A673 (cell line): ENCODE measurements around the gene OSBPL8. TPM values are rescaled to one million over a fixed set of nuclear protein-coding genes. Genes with fewer than 3 reads are reported as not detected.

Experiments used
- BruUV-seq: library from RNA; stranded (reverse); fragments of 400-500 nt; replicated peaks from 2 replicates; lab custom pipeline; 2021; lab: Mats Ljungman, UMichigan
- CTCF ChIA-PET: fragments of 300-600 bp; sonication (Branson Sonifier 250); formaldehyde crosslinking; loops from one replicate; lab custom pipeline; 2022; ENCODE audit warnings: antibody characterized with exemption; lab: Charles Lee
- POLR2A ChIA-PET: fragments of 300-600 bp; sonication (Branson Sonifier 250); formaldehyde crosslinking; loops from one replicate; lab custom pipeline; 2022; ENCODE audit warnings: antibody characterized with exemption; ENCODE audit not compliant: low non-redundant PET; lab: Charles Lee
- DNase-seq: peaks from one replicate; pipeline ENCODE4 v3.0.0-alpha.2; 2015; ENCODE audit warnings: low spot score
- H3K27ac ChIP-seq: fragments of 200-600 bp; sonication (generic); 2 replicates; pipeline ENCODE4 v1.5.1; 2016; ENCODE audit warnings: mixed run types, low read depth, mild to moderate bottlenecking, mixed read lengths, antibody characterized with exemption, low read length; ENCODE audit not compliant: poor library complexity, severe bottlenecking
- H3K27me3 ChIP-seq: fragments of 200-600 bp; sonication (generic); replicated peaks from 2 replicates; pipeline ENCODE4 v1.6.1; 2017; ENCODE audit warnings: mixed run types, low read depth, mild to moderate bottlenecking, mixed read lengths, antibody characterized with exemption, low read length; ENCODE audit not compliant: insufficient read depth, poor library complexity
- H3K36me3 ChIP-seq: fragments of 200-600 bp; sonication (generic); 2 replicates; pipeline ENCODE4 v1.6.1; 2016; ENCODE audit warnings: mixed run types, mild to moderate bottlenecking, mixed read lengths, antibody characterized with exemption, low read length; ENCODE audit not compliant: insufficient read depth, poor library complexity, severe bottlenecking
- H3K4me1 ChIP-seq: fragments of 200-600 bp; sonication (generic); 2 replicates; pipeline ENCODE4 v1.6.1; 2017; ENCODE audit warnings: mixed run types, mild to moderate bottlenecking, mixed read lengths, antibody characterized with exemption, low read length; ENCODE audit not compliant: insufficient read depth, poor library complexity, severe bottlenecking
- H3K4me3 ChIP-seq: fragments of 200-600 bp; sonication (generic); 2 replicates; pipeline ENCODE4 v1.5.1; 2016; ENCODE audit warnings: low read depth, mixed run types, mild to moderate bottlenecking, mixed read lengths, low read length; ENCODE audit not compliant: poor library complexity, severe bottlenecking
- H3K9me3 ChIP-seq: fragments of 200-600 bp; sonication (generic); 2 replicates; pipeline ENCODE4 v1.6.1; 2016; ENCODE audit warnings: mixed run types, low read depth, mild to moderate bottlenecking, mixed read lengths, antibody characterized with exemption, low read length; ENCODE audit not compliant: poor library complexity, severe bottlenecking
- EZH2 ChIP-seq: fragments of 200-600 bp; sonication (generic); IDR thresholded peaks from 2 replicates; pipeline ENCODE4 v1.6.1; 2017; ENCODE audit warnings: borderline replicate concordance, low read depth, mild to moderate bottlenecking, mixed read lengths, antibody characterized with exemption, low read length; ENCODE audit not compliant: poor library complexity, severe bottlenecking
- intact Hi-C: fragments of 100-400 bp; cut with micrococcal nuclease; formaldehyde crosslinking; loops from one replicate; pipeline ENCODE4 v1.10.0; 2022; ENCODE audit not compliant: unreplicated experiment
- total RNA-seq: library from RNA; stranded (reverse); gene quantifications from 2 replicates; pipeline ENCODE4 v1.2.3, GENCODE V29; 2021
- TF ChIP-seq, protein P1 (sequence below): fragments of 300-800, 200-600 bp; sonication (generic); conservative IDR thresholded peaks from 2 replicates; pipeline ENCODE4 v1.5.1; 2017; ENCODE audit warnings: low read depth, mild to moderate bottlenecking, antibody characterized with exemption, low read length, moderate library complexity, mixed read lengths

The OSBPL8 gene
- total RNA-seq, 1 experiment from 2014 or later, result 86.1 TPM

DNA sequence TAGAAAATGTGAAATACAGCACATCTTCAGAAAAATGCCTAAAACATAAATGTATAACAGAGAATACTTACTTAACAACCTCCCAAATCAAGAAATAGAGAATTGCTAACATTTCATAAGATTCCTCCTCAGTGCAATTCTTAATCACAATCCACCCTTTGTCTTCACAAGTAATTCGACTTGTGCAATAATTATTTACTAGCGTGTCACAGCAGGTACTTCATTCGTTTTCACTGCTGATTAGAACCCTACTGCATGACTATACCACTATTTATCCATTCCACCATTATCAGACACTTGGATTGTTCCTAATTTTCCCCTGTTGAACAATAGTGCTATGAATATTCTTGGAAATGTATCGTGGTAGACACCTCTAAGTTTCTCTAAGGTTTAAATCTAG lies 146.4 kb downstream of the OSBPL8 start:
- no peak overlapping the region for H3K27ac ChIP-seq
- ChIA-PET POLR2A (no interaction called here), CTCF (no interaction called here)
- H3K36me3 ChIP-seq, result peaks cover 3% of the 10 kb centered on the region
- H3K4me3 ChIP-seq, result no peak overlapping the region
- TF ChIP-seq EZH2, result no peak
- TF ChIP-seq, protein P1, sequence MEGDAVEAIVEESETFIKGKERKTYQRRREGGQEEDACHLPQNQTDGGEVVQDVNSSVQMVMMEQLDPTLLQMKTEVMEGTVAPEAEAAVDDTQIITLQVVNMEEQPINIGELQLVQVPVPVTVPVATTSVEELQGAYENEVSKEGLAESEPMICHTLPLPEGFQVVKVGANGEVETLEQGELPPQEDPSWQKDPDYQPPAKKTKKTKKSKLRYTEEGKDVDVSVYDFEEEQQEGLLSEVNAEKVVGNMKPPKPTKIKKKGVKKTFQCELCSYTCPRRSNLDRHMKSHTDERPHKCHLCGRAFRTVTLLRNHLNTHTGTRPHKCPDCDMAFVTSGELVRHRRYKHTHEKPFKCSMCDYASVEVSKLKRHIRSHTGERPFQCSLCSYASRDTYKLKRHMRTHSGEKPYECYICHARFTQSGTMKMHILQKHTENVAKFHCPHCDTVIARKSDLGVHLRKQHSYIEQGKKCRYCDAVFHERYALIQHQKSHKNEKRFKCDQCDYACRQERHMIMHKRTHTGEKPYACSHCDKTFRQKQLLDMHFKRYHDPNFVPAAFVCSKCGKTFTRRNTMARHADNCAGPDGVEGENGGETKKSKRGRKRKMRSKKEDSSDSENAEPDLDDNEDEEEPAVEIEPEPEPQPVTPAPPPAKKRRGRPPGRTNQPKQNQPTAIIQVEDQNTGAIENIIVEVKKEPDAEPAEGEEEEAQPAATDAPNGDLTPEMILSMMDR, result no peak
- no peaks in the 10 kb centered on the region for H3K9me3 ChIP-seq
- H3K27me3 ChIP-seq, result no peaks in the 10 kb centered on the region
- BruUV-seq, result no TSS peak
- no peak for DNase-seq
- peaks cover 4% of the 10 kb centered on the region for H3K4me1 ChIP-seq
- intact Hi-C loops, result no loop called here

DNA sequence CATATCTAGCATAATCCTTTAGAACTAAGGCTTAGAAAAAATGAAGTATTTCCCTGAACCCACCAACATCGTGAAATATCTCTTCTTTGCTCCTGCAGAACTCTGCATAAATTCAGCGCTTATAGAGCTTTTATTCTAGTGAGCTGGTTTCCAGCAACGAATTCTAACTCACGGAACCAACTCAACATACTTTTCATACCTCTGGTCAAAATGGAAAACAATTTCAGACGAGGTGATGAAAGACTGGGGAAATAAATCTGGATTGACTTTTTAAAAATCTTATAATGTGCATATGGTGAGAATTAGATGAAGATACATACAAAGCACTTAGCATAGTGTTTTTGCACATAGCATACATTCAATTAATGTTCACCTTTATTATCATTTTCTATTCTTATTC lies 148.8 kb downstream of the OSBPL8 start:
- Histone ChIP-seq H3K4me3 (no peak overlapping the region), H3K27ac (no peak overlapping the region), H3K27me3 (no peaks in the 10 kb centered on the region), H3K9me3 (no peaks in the 10 kb centered on the region), H3K4me1 (peaks cover 4% of the 10 kb centered on the region), H3K36me3 (peaks cover 3% of the 10 kb centered on the region)
- BruUV-seq, result no TSS peak
- TF ChIP-seq, protein P1, result no peak
- no peak for TF ChIP-seq EZH2
- intact Hi-C loops, result no loop called here
- no peak for DNase-seq
- ChIA-PET CTCF (no interaction called here), POLR2A (no interaction called here)

DNA sequence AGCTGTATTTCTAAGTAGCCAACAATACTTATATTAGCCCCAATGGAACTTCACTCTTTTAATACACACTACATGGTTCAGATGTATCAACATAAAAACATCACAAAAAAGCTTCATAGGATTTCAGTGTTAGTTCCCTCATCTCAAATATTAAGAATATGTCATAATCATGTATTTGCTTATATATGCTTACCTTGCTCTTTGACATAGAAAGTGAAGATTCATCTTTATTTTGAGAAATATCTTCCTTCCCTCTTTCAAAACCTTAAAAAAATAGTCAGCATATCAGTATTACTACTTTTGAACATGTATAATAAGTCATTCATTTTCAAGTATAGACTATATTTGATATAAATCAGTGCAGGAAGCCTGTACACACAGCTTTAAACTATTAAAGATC lies 149.2 kb downstream of the OSBPL8 start:
- Histone ChIP-seq H3K4me1 (peaks cover 4% of the 10 kb centered on the region), H3K36me3 (peaks cover 3% of the 10 kb centered on the region), H3K4me3 (no peak overlapping the region), H3K27ac (no peak overlapping the region), H3K27me3 (no peaks in the 10 kb centered on the region), H3K9me3 (no peaks in the 10 kb centered on the region)
- CTCF ChIA-PET, result no interaction called here
- intact Hi-C loops, result no loop called here
- BruUV-seq, result no TSS peak
- TF ChIP-seq, protein P1, result no peak
- no peak for TF ChIP-seq EZH2
- DNase-seq, result no peak
- POLR2A ChIA-PET, result no interaction called here
